ENCODE measurements around the gene TBC1D12. TPM values are rescaled to one million over a fixed set of nuclear protein-coding genes. Genes with fewer than 3 reads are reported as not detected.

Gene TBC1D12
- total RNA-seq, 4 donors from 2014 or later = 17.5 to 28.2 (median 18.7) TPM

DNA sequence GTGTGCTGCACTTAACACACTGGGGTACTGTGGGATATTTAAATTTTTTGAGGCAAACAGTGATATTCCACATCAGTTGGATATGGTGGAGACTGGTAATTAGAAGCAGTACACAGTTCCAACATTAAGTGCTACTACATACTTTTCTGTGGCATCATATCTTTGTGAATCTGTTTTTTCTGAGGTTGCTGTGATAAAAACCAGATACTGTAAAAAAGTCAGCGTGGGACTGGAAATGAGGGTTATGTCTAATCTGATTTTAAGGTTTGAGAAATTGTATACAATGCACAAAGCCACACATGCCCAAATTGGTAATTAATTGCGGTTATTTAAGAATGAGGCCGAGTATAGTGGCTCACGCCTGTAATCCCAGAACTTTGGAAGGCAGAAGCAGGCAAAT is 41.2 kb downstream of the TBC1D12 start:
- no peaks in the 10 kb centered on the region for H3K4me1 ChIP-seq
- DNase-seq = no peak
- H3K36me3 ChIP-seq = no peaks in the 10 kb centered on the region
- no peaks in the 10 kb centered on the region for H3K27me3 ChIP-seq
- H3K4me3 ChIP-seq (replicated peaks in 1 of 3) = no peak overlapping the region
- WGBS, 2 donors = 91 to 97% methylated on average over 4 of the region's 4 CpGs
- H3K9me3 ChIP-seq = no peaks in the 10 kb centered on the region
- H3K27ac ChIP-seq = no peak overlapping the region
- TF ChIP-seq, protein P1, sequence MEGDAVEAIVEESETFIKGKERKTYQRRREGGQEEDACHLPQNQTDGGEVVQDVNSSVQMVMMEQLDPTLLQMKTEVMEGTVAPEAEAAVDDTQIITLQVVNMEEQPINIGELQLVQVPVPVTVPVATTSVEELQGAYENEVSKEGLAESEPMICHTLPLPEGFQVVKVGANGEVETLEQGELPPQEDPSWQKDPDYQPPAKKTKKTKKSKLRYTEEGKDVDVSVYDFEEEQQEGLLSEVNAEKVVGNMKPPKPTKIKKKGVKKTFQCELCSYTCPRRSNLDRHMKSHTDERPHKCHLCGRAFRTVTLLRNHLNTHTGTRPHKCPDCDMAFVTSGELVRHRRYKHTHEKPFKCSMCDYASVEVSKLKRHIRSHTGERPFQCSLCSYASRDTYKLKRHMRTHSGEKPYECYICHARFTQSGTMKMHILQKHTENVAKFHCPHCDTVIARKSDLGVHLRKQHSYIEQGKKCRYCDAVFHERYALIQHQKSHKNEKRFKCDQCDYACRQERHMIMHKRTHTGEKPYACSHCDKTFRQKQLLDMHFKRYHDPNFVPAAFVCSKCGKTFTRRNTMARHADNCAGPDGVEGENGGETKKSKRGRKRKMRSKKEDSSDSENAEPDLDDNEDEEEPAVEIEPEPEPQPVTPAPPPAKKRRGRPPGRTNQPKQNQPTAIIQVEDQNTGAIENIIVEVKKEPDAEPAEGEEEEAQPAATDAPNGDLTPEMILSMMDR (IDR thresholded peaks at IDR 0.05) = no peak
- no peak for TF ChIP-seq POLR2A (IDR thresholded peaks at IDR 0.05)
- intact Hi-C loops (cut with DNase I) = loop anchor here (5.0 kb wide), 2 partner anchors 81 to 526 kb away; partner anchors contain the start of gene NOC3L

DNA sequence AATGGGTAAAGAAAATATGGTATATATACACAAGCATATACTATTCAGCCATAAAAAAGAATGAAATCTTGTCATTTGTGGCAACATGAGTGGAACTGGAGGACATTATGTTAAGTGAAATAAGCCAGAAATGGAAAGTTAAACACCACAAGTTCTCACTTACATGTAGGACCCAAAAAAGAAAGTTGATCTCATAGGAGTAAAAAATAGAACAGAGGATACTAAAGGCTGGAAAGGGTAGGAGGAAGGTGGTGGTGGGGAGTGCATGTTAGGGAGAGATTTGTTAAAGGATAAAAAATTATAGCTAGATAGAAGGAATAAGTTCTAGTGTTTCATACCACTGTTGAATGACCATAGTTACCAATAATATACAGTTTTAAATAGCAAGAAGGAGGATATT is 48.4 kb downstream of the TBC1D12 start:
- no peaks in the 10 kb centered on the region for H3K4me1 ChIP-seq
- no peak overlapping the region for H3K27ac ChIP-seq
- intact Hi-C loops (cut with DNase I) = no loop called here
- TF ChIP-seq, protein P1 (IDR thresholded peaks at IDR 0.05) = no peak
- TF ChIP-seq POLR2A (IDR thresholded peaks at IDR 0.05) = no peak
- no peaks in the 10 kb centered on the region for H3K27me3 ChIP-seq
- H3K9me3 ChIP-seq = no peaks in the 10 kb centered on the region
- DNase-seq = no peak
- no peaks in the 10 kb centered on the region for H3K36me3 ChIP-seq
- H3K4me3 ChIP-seq (replicated peaks in 1 of 3) = no peak overlapping the region

DNA sequence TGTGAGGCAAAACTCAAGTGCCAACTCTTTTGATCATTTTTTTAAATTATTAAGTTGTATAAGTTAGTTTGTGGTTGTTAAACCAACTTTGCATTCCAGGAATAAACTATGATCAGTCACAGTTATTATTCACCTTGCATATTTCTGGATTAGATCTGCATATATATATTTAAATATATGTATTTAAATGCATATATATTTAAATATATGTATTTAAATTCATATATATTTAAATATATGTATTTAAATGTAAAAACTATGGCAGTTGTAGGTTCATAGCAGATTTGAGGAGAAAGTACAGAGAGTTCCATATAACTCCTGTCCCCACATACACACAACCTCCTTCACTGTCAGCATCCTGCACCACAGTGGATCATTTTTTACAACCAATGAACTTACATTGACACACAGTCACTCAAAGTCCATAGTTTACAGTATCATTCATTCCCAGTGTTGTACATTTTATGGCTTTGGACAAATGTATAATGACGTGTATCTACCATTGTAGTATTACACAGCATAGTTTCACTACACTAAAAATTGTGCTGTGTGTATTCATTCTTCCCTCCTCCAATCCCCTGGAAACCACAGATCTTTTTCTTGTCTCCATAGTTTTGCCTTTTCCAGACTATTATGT is 49.7 kb downstream of the TBC1D12 start:
- Histone ChIP-seq H3K36me3 (no peaks in the 10 kb centered on the region), H3K9me3 (no peaks in the 10 kb centered on the region), H3K4me3 (replicated peaks in 1 of 3) (no peak overlapping the region), H3K4me1 (no peaks in the 10 kb centered on the region), H3K27me3 (no peaks in the 10 kb centered on the region), H3K27ac (no peak overlapping the region)
- intact Hi-C loops (cut with DNase I) = no loop called here
- WGBS, 2 donors = 94 to 95% methylated on average over 1 of the region's 1 CpG
- DNase-seq = no peak
- TF ChIP-seq, protein P1 (IDR thresholded peaks at IDR 0.05) = no peak
- no peak for TF ChIP-seq POLR2A (IDR thresholded peaks at IDR 0.05)

DNA sequence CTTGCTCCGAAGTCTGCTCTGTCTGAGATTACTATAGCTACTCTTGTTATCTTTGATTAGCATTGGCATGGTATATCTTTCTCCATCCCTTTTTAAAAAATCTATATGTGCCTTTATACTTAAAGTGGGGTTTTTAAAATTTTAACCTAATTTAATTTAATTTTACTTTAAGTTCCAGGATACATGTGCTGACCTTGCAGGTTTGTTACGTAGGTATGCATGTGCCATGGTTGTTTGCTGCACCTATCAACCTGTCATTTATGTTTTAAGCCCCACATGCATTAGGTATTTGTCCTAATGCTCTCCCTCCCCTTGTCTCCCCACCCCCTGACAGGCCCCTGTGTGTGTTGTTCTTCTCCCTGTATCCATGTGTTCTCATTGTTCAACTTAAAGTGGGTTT is 54.6 kb downstream of the TBC1D12 start:
- Histone ChIP-seq H3K9me3 (no peaks in the 10 kb centered on the region), H3K4me1 (no peaks in the 10 kb centered on the region), H3K27me3 (no peaks in the 10 kb centered on the region), H3K27ac (no peak overlapping the region), H3K4me3 (replicated peaks in 1 of 3) (no peak overlapping the region), H3K36me3 (no peaks in the 10 kb centered on the region)
- WGBS, 2 donors = 96 to 97% methylated on average over 2 of the region's 2 CpGs
- DNase-seq = no peak
- intact Hi-C loops (cut with DNase I) = no loop called here
- TF ChIP-seq, protein P1 (IDR thresholded peaks at IDR 0.05) = no peak
- TF ChIP-seq POLR2A (IDR thresholded peaks at IDR 0.05) = no peak

DNA sequence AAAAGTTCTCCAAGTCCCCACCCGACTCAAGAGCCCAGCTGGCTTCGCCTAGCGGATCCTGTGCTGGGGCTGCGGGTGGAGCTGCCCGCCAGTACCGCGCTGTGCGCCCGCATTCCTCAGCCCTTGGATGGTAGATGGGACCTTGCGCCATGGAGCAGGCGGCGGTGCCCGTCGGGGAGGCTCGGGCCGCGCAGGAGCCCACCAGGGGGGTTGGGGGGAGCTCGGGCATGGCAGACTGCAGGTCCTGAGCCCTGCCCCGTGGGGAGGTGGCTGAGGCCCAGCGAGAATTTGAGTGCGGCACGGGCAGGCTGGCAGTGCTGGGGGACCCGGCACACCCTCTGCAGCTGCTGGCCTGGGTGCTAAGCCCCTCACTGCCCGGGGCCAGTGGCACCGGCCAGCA is 57.0 kb downstream of the TBC1D12 start:
- no peak for DNase-seq
- WGBS, 2 donors = 95 to 98% methylated on average over 4 to 11 of the region's 25 CpGs
- Histone ChIP-seq H3K27me3 (no peaks in the 10 kb centered on the region), H3K9me3 (no peaks in the 10 kb centered on the region), H3K4me3 (replicated peaks in 1 of 3) (no peak overlapping the region), H3K36me3 (no peaks in the 10 kb centered on the region), H3K27ac (no peak overlapping the region), H3K4me1 (no peaks in the 10 kb centered on the region)
- TF ChIP-seq POLR2A (IDR thresholded peaks at IDR 0.05) = no peak
- TF ChIP-seq, protein P1 (IDR thresholded peaks at IDR 0.05) = no peak
- intact Hi-C loops (cut with DNase I) = no loop called here
